Thyroid gland (tissue), 4 donors: ENCODE results near the gene ESR1. TPM values are rescaled to one million over a fixed set of nuclear protein-coding genes. Genes with fewer than 3 reads are reported as not detected.

Source experiments
- DNase-seq, 2 donors: peaks; one replicate each; pipeline ENCODE4 v3.0.0-alpha.2; 2019
- H3K27ac ChIP-seq, 3 donors: fragments of 200-600 bp; sonication (generic); 1 replicate in 2 of 3; 2 replicates in 1 of 3; pipeline ENCODE4 v1.5.1; 2016 to 2019; ENCODE audit warnings: mild to moderate bottlenecking in 1 of 3, moderate library complexity in 1 of 3
- H3K27me3 ChIP-seq: fragments of 200-600 bp; sonication (generic); one replicate; pipeline ENCODE4 v1.5.1; 2019
- H3K36me3 ChIP-seq, 2 donors: fragments of 200-600 bp; sonication (generic); one replicate each; pipeline ENCODE4 v1.5.1; 2016 to 2019
- H3K4me1 ChIP-seq, 2 donors: fragments of 200-600 bp; sonication (generic); one replicate each; pipeline ENCODE4 v1.5.1; 2017 to 2019
- H3K4me3 ChIP-seq, 3 donors: fragments of 200-600 bp; sonication (generic); replicated peaks in 1 of 3; 1 replicate in 2 of 3; 2 replicates in 1 of 3; pipeline ENCODE4 v1.5.1; 2016; ENCODE audit warnings: mild to moderate bottlenecking in 1 of 3
- H3K9me3 ChIP-seq: fragments of 200-600 bp; sonication (generic); one replicate; pipeline ENCODE4 v1.5.1; 2017
- POLR2A ChIP-seq, 2 donors: fragments of 450-650 bp; IDR thresholded peaks; one replicate each; pipeline ENCODE4 v1.6.1; 2017; ENCODE audit warnings: antibody characterized with exemption in 2 of 2, mild to moderate bottlenecking in 2 of 2, moderate library complexity in 1 of 2
- WGBS, 2 donors: methylation state at CpG; one replicate each; pipeline ENCODE4 v1.1.5; 2017; 5-methylcytosine and 5-hydroxymethylcytosine counted together
- intact Hi-C: fragments of 100-400 bp; cut with DNase I; formaldehyde crosslinking; loops from one replicate; pipeline ENCODE4 v1.15.1; 2023
- total RNA-seq, 4 donors: library from RNA; depleted of rRNA; stranded (reverse); fragments of >200 nt; gene quantifications; one replicate each; pipeline ENCODE4 v1.2.3, GENCODE V29; 2016
- TF ChIP-seq, protein P1 (sequence below), 6 experiments: fragments of 200-600 bp in 3 of 6; fragments of 450-650 bp in 3 of 6; sonication (generic) in 3 of 6; IDR thresholded peaks; one replicate each; pipeline ENCODE4 v1.5.1; 2016 to 2019; ENCODE audit warnings: antibody characterized with exemption in 6 of 6, mild to moderate bottlenecking in 2 of 6, inconsistent platforms in 1 of 6, moderate library complexity in 1 of 6

ESR1 gene
- total RNA-seq, 4 donors from 2014 or later, result 3.2 to 4.7 (median 3.6) TPM

DNA sequence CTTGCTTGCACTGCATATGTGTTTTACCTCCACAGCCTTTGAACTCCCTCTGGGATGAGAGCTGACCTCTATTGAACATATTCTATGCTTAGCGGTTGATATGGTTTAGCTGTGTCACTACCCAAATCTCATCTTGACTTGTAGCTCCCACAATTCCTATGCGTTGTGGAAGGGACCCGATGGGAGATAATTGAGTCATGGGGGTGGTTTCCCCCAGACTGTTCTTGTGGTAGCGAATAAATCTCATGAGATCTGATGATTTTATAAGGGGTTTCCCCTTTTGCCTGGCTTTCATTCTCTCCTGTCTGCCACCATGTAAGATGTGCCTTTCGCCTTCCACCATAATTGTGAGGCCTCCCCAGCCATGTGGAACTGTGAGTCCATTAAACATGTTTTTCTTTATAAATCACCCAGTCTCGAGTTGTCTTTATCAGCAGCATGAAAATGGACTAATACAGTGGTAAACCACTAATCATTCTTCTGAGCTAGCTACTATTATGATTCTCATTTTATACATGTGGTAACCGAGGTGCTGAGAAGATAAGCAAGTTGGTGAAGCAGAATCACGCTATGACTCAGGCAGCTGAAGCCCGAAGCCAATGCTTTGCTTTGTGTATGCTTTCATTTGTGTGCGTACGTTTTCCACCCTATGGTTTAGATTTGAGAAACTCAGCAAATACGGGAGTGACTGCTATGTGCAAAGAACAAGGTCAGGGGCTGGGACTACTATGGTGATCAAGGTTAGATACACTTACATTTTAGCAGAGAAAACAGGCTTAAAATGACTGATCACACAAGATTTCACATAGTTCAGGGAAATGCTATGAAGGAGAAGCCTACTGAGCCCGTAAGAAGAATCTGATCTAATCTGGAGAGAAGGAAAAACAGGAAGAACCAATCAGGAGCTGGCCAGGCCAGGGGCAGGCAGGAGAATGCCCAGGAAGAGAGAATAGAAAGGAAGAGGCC lies 363.5 kb downstream of the ESR1 start:
- Histone ChIP-seq H3K4me3 (no peak overlapping the region), H3K27me3 (no peaks in the 10 kb centered on the region), H3K36me3 (peaks cover 24 to 26% of the 10 kb centered on the region in 2 donors), H3K9me3 (no peaks in the 10 kb centered on the region), H3K27ac (no peak overlapping the region), H3K4me1 (no peaks in the 10 kb centered on the region)
- no peak for TF ChIP-seq POLR2A (IDR thresholded peaks at IDR 0.05)
- TF ChIP-seq, protein P1, sequence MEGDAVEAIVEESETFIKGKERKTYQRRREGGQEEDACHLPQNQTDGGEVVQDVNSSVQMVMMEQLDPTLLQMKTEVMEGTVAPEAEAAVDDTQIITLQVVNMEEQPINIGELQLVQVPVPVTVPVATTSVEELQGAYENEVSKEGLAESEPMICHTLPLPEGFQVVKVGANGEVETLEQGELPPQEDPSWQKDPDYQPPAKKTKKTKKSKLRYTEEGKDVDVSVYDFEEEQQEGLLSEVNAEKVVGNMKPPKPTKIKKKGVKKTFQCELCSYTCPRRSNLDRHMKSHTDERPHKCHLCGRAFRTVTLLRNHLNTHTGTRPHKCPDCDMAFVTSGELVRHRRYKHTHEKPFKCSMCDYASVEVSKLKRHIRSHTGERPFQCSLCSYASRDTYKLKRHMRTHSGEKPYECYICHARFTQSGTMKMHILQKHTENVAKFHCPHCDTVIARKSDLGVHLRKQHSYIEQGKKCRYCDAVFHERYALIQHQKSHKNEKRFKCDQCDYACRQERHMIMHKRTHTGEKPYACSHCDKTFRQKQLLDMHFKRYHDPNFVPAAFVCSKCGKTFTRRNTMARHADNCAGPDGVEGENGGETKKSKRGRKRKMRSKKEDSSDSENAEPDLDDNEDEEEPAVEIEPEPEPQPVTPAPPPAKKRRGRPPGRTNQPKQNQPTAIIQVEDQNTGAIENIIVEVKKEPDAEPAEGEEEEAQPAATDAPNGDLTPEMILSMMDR (IDR thresholded peaks at IDR 0.05), result no peak
- WGBS, 2 donors, result 87 to 93% methylated on average over 13 of the region's 13 CpGs
- intact Hi-C loops, result no loop called here
- no peak for DNase-seq

DNA sequence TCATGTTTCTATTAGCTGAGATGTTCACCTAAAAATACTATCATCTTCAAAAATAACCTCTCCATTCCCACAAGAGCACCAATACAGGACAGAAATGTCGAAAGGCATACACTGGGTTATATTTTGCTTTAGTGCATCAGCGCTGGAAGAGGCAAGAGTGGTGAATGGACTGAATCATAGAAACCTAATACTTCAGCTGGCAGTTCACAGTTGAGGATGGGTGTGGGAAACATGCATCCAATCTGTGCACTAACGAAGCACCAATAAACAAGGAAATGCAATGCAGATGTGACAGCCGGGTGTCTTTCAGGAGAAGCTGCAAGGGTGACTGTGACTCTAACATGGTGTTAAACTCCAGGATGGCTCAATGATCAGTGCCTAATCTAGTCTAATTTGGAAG lies 365.8 kb downstream of the ESR1 start:
- Histone ChIP-seq H3K9me3 (no peaks in the 10 kb centered on the region), H3K4me3 (no peak overlapping the region), H3K27ac (no peak overlapping the region), H3K27me3 (no peaks in the 10 kb centered on the region), H3K4me1 (no peaks in the 10 kb centered on the region), H3K36me3 (peaks cover 19 to 31% of the 10 kb centered on the region in 2 donors)
- 85 to 90% methylated on average over 4 of the region's 4 CpGs for WGBS, 2 donors
- intact Hi-C loops, result no loop called here
- no peak for TF ChIP-seq POLR2A (IDR thresholded peaks at IDR 0.05)
- TF ChIP-seq, protein P1 (IDR thresholded peaks at IDR 0.05), result no peak
- no peak for DNase-seq

DNA sequence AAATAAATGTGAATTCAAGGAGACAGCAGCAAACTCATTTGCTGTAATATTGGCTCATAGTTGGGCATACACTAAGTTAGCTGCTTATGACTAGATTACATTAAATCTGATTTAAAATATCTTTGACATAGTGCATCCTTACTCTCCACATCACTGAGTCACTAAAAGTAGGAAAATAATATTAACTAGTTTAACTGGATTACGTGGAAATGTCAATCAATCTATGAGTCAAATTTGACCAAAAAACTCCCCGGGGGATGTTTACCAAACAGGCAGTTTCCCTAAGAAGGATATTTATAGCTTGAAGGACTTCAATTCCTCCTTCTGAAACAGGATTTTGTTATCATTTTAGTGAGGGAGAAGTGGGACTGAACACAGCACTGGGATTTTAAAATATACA lies 366.5 kb downstream of the ESR1 start:
- no peaks in the 10 kb centered on the region for H3K27me3 ChIP-seq
- H3K36me3 ChIP-seq, result peaks cover 21 to 36% of the 10 kb centered on the region in 2 donors
- WGBS, 2 donors, result 81 to 97% methylated on average over 2 of the region's 2 CpGs
- H3K4me3 ChIP-seq, result no peak overlapping the region
- H3K9me3 ChIP-seq, result no peaks in the 10 kb centered on the region
- H3K4me1 ChIP-seq, result no peaks in the 10 kb centered on the region
- no peak overlapping the region for H3K27ac ChIP-seq
- no peak for TF ChIP-seq POLR2A (IDR thresholded peaks at IDR 0.05)
- TF ChIP-seq, protein P1 (IDR thresholded peaks at IDR 0.05), result no peak
- DNase-seq, result no peak
- intact Hi-C loops, result no loop called here

DNA sequence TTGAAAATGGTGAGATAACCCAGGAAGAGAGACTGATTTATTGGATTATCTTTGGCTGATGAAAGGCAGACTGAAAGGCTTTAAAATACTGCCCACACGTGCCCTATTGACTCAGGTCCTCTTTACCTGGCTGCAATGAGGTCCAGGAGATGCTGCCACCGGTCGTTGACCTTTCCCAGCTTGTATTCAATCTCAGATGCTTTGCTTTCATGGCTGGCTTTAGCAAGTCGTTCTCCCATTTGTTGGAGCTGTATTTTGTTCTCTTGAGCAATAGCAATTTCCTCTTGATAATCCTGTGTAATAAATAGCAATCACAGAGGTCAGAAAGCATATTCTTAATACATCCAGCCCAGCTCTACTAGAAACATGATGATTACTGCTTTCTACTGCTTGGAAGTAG lies 368.8 kb downstream of the ESR1 start:
- 62 to 63% methylated on average over 4 of the region's 4 CpGs for WGBS, 2 donors
- Histone ChIP-seq H3K4me3 (no peak overlapping the region), H3K4me1 (no peaks in the 10 kb centered on the region), H3K27ac (no peak overlapping the region), H3K9me3 (no peaks in the 10 kb centered on the region), H3K27me3 (no peaks in the 10 kb centered on the region), H3K36me3 (peaks cover 22 to 34% of the 10 kb centered on the region in 2 donors)
- TF ChIP-seq, protein P1 (IDR thresholded peaks at IDR 0.05), result no peak
- TF ChIP-seq POLR2A (IDR thresholded peaks at IDR 0.05), result no peak
- intact Hi-C loops, result no loop called here
- DNase-seq, result no peak
